Mesothelial cell of epicardium (in vitro differentiated cells): ENCODE measurements around the gene FCHSD2. TPM values are rescaled to one million over a fixed set of nuclear protein-coding genes. Genes with fewer than 3 reads are reported as not detected.
A peak's percentile ranks its signal among the peaks of the same experiment; 100 is the strongest.

Experiments used
- DNase-seq, 2 experiments: peaks; one replicate each; pipeline ENCODE4 v3.0.0; 2021; ENCODE audit warnings: low spot score in 2 of 2; ENCODE audit not compliant: unreplicated experiment in 2 of 2
- H3K27ac Mint-ChIP-seq: 2 replicates; pipeline ENCODE4 v1.8.0; 2021; ENCODE audit warnings: mixed read lengths
- H3K27me3 Mint-ChIP-seq: 2 replicates; pipeline ENCODE4 v1.8.0; 2021; ENCODE audit warnings: low read depth, mixed read lengths
- H3K36me3 Mint-ChIP-seq: 2 replicates; pipeline ENCODE4 v1.8.0; 2021; ENCODE audit warnings: mixed read lengths
- H3K4me1 Mint-ChIP-seq: 2 replicates; pipeline ENCODE4 v1.8.0; 2021; ENCODE audit warnings: mixed read lengths
- H3K4me3 Mint-ChIP-seq: 2 replicates; pipeline ENCODE4 v1.8.0; 2021; ENCODE audit warnings: mild to moderate bottlenecking, moderate library complexity, mixed read lengths
- H3K9me3 Mint-ChIP-seq: 2 replicates; pipeline ENCODE4 v1.8.0; 2021; ENCODE audit warnings: mixed read lengths
- CTCF ChIP-seq: fragments of 200-600 bp; sonication (generic); IDR thresholded peaks from one replicate; pipeline ENCODE4 v1.5.0; 2021; ENCODE audit warnings: antibody characterized with exemption; ENCODE audit not compliant: unreplicated experiment
- total RNA-seq: library from RNA; stranded (reverse); gene quantifications from 3 replicates; pipeline ENCODE4 v1.2.1, GENCODE V29; 2021

FCHSD2 gene
- total RNA-seq, 1 donor from 2014 or later = 33.8 TPM

GRCh38 chr11:72972496-72973128, 169.5 kb downstream of the FCHSD2 start:
- H3K9me3 Mint-ChIP-seq = peaks cover 27% of the 10 kb centered on the region
- no peak for TF ChIP-seq CTCF
- no peaks in the 10 kb centered on the region for H3K27me3 Mint-ChIP-seq
- H3K36me3 Mint-ChIP-seq = peaks cover 30% of the 10 kb centered on the region
- DNase-seq = no peak
- peaks cover 30% of the 10 kb centered on the region for H3K4me1 Mint-ChIP-seq
- no peak overlapping the region for H3K27ac Mint-ChIP-seq
- H3K4me3 Mint-ChIP-seq = no peak overlapping the region

- DNase-seq = no peak
- TF ChIP-seq CTCF = no peak
- H3K9me3 Mint-ChIP-seq = peaks cover 20% of the 10 kb centered on the region
- H3K4me1 Mint-ChIP-seq = peaks cover 30% of the 10 kb centered on the region
- H3K36me3 Mint-ChIP-seq = peaks cover 28% of the 10 kb centered on the region
- no peaks in the 10 kb centered on the region for H3K27me3 Mint-ChIP-seq
- peak overlapping the region; percentile 28 for H3K27ac Mint-ChIP-seq
- H3K4me3 Mint-ChIP-seq = no peak overlapping the region
Observed at GRCh38 chr11:72971192-72971967, 170.7 kb downstream of the FCHSD2 start.

GRCh38 chr11:72970557-72971118, 171.5 kb downstream of the FCHSD2 start:
- peaks cover 25% of the 10 kb centered on the region for H3K36me3 Mint-ChIP-seq
- no peak for TF ChIP-seq CTCF
- DNase-seq = no peak
- no peak overlapping the region for H3K4me3 Mint-ChIP-seq
- H3K9me3 Mint-ChIP-seq = peaks cover 20% of the 10 kb centered on the region
- peaks cover 30% of the 10 kb centered on the region for H3K4me1 Mint-ChIP-seq
- H3K27ac Mint-ChIP-seq = peak overlapping the region; percentile 66
- no peaks in the 10 kb centered on the region for H3K27me3 Mint-ChIP-seq

- H3K36me3 Mint-ChIP-seq = peaks cover 22% of the 10 kb centered on the region
- DNase-seq = no peak
- H3K4me1 Mint-ChIP-seq = peaks cover 30% of the 10 kb centered on the region
- no peak overlapping the region for H3K4me3 Mint-ChIP-seq
- H3K27ac Mint-ChIP-seq = peak overlapping the region; percentile 84
- H3K9me3 Mint-ChIP-seq = peaks cover 16% of the 10 kb centered on the region
- TF ChIP-seq CTCF = no peak
- no peaks in the 10 kb centered on the region for H3K27me3 Mint-ChIP-seq
Observed at GRCh38 chr11:72969894-72970335, 172.2 kb downstream of the FCHSD2 start.

- TF ChIP-seq CTCF = no peak
- Mint-ChIP-seq H3K27me3 (no peaks in the 10 kb centered on the region), H3K36me3 (peaks cover 10% of the 10 kb centered on the region), H3K4me3 (no peak overlapping the region), H3K9me3 (peaks cover 2% of the 10 kb centered on the region), H3K4me1 (peaks cover 30% of the 10 kb centered on the region), H3K27ac (no peak overlapping the region)
- DNase-seq = no peak
Observed at GRCh38 chr11:72968390-72968789, 173.7 kb downstream of the FCHSD2 start.
